Adrenal gland (tissue), 12 donors: ENCODE results near the gene SPNS2. TPM values are rescaled to one million over a fixed set of nuclear protein-coding genes. Genes with fewer than 3 reads are reported as not detected.

Source experiments
- DNase-seq, 7 donors: peaks; one replicate each; pipeline ENCODE4 v3.0.0-alpha.2; 2019 to 2020
- H3K27ac ChIP-seq, 5 donors: fragments of 200-600 bp; sonication (generic) in 4 of 5; 1 replicate in 3 of 5; 2 replicates in 2 of 5; pipeline versions ENCODE4 v1.5.1 to v1.8.0; 2016 to 2020; ENCODE audit warnings: mild to moderate bottlenecking in 1 of 5
- H3K27me3 ChIP-seq: fragments of 200-600 bp; 2 replicates; pipeline ENCODE4 v1.8.0; 2021
- H3K36me3 ChIP-seq, 2 donors: fragments of 200-600 bp; replicated peaks in 1 of 2; 1 replicate in 1 of 2; 2 replicates in 1 of 2; pipeline versions ENCODE4 v1.5.1 to v1.8.0; 2018 to 2022
- H3K4me1 ChIP-seq, 2 donors: fragments of 200-600 bp; replicated peaks in 1 of 2; 1 replicate in 1 of 2; 2 replicates in 1 of 2; pipeline versions ENCODE4 v1.5.1 to v1.8.0; 2018 to 2021
- H3K4me3 ChIP-seq, 4 donors: fragments of 200-600 bp; sonication (generic) in 3 of 4; one replicate each; pipeline ENCODE4 v1.5.1; 2016 to 2018
- H3K9me3 ChIP-seq, 3 donors: fragments of 200-600 bp; sonication (generic) in 1 of 3; replicated peaks in 1 of 3; 1 replicate in 2 of 3; 2 replicates in 1 of 3; pipeline versions ENCODE4 v1.5.1 to v1.8.0; 2016 to 2021
- POLR2A ChIP-seq, 2 donors: fragments of 450-650 bp; IDR thresholded peaks; one replicate each; pipeline ENCODE4 v1.6.1; 2017; ENCODE audit warnings: antibody characterized with exemption in 2 of 2, mild to moderate bottlenecking in 2 of 2, moderate library complexity in 1 of 2
- WGBS, 4 donors: extraction: QIAGEN DNeasy Blood & Tissue Kit in 2 of 4; methylation state at CpG; one replicate each; pipeline versions ENCODE4 v1.1.5 to v1.1.7; 2013 to 2017; 5-methylcytosine and 5-hydroxymethylcytosine counted together
- intact Hi-C, 2 donors: fragments of 100-400 bp; cut with DNase I; formaldehyde crosslinking; loops; one replicate each; pipeline versions ENCODE4 v1.14.1 to v1.15.0; 2022 to 2023
- polyA plus RNA-seq, 3 donors: library from polyadenylated mRNA; stranded (reverse); fragments of 200-250 nt in 2 of 3; fragments of 350-450 nt in 1 of 3; fragmentation: Illumina TruSeq in 1 of 3; extraction: RNeasy Lipid Tissue Mini Kit (QIAGEN cat#74804) in 1 of 3; gene quantifications; one replicate each; pipeline ENCODE4 v1.2.3, GENCODE V29; 2013 to 2014
- total RNA-seq, 9 donors: library from RNA; depleted of rRNA in 4 of 9; stranded (reverse); fragments of >200 nt in 4 of 9; fragments of 120-200 nt in 1 of 9; fragmentation: NEBNext Ultra II Directional in 1 of 9; extraction: Animal tissue kit (Norgen Biotek cat#: 25700) in 1 of 9; gene quantifications; one replicate each; pipeline versions ENCODE4 v1.1.0 to v1.2.4, GENCODE V29; 2013 to 2023
- TF ChIP-seq, protein P1 (sequence below), 6 experiments: fragments of 450-650 bp in 4 of 6; fragments of 200-600 bp in 2 of 6; sonication (generic) in 1 of 6; IDR thresholded peaks; 1 replicate in 5 of 6; 2 replicates in 1 of 6; pipeline versions ENCODE4 v1.5.1 to v1.8.0; 2016 to 2021; ENCODE audit warnings: antibody characterized with exemption in 6 of 6, mild to moderate bottlenecking in 2 of 6, moderate library complexity in 1 of 6
- donor health status: healthy with polysubstance abuse.
- donor health status: Bipolar disorder and iron deficiency.
- donor health status: DM: yes; HTN: yes; CAD: no.
- donor health status: DM: no; HTN: no; CAD: no.
- donor health status: DM: no; HTN: no; CAD: no.
- donor health status: DM: yes; HTN: yes; CAD: no.

SPNS2 gene
- total and polyA plus RNA-seq, 12 donors, result 0.90 to 25.1 (median 7.7) TPM

DNA sequence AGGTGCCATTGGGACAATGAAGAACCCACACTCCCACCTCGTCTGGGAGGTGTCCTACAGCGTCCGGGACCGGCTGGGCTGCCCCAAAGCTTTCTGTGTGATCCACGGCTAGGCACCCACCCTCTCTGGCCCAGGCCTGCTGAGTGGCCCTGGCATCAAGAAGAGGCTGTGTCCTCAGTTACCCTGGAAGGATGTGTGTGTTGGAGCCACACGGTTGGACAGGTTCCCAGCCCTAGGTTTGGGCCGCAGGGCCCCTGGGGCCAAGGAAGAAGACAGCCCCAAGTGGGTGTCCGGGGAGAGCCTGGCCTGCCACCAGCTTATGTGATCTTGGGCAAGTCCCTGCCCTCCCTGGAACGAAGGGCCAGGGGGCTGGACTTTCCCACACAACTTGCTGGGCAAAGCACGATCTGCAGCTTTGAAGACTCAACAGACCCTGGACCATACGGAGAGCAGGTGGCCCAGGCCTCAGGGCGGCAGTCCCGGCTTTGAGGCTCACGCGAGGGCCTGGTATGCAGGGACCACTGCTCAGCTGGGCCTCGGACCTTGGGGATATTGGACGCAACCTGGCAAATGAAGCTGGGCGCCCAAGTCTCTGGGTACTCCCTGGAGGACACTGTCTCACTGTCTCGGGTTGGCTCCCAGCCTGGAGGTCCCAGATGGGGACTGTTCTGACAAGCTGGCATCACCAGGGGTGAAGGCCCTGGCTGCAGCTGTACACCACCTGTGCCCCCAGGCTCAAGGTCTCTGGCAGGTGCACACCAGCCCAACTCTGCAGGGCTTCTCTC, 39.0 kb downstream of the SPNS2 start:
- DNase-seq, result no peak
- intact Hi-C loops, result no loop called here
- WGBS, 4 donors, result 60 to 76% (median 68%) methylated on average over 2 to 19 of the region's 19 CpGs
- TF ChIP-seq POLR2A (IDR thresholded peaks at IDR 0.05), result no peak
- TF ChIP-seq, protein P1, sequence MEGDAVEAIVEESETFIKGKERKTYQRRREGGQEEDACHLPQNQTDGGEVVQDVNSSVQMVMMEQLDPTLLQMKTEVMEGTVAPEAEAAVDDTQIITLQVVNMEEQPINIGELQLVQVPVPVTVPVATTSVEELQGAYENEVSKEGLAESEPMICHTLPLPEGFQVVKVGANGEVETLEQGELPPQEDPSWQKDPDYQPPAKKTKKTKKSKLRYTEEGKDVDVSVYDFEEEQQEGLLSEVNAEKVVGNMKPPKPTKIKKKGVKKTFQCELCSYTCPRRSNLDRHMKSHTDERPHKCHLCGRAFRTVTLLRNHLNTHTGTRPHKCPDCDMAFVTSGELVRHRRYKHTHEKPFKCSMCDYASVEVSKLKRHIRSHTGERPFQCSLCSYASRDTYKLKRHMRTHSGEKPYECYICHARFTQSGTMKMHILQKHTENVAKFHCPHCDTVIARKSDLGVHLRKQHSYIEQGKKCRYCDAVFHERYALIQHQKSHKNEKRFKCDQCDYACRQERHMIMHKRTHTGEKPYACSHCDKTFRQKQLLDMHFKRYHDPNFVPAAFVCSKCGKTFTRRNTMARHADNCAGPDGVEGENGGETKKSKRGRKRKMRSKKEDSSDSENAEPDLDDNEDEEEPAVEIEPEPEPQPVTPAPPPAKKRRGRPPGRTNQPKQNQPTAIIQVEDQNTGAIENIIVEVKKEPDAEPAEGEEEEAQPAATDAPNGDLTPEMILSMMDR (IDR thresholded peaks at IDR 0.05), result no peak
- peaks cover 0 to 30% of the 10 kb centered on the region in 2 donors for H3K36me3 ChIP-seq
- no peaks in the 10 kb centered on the region for H3K9me3 ChIP-seq
- peaks cover 10 to 32% of the 10 kb centered on the region in 2 donors for H3K4me1 ChIP-seq
- H3K4me3 ChIP-seq, result no peak overlapping the region
- H3K27ac ChIP-seq, result peak overlapping the region in 2 of 5 donors; percentile 11 to 84
- H3K27me3 ChIP-seq, result no peaks in the 10 kb centered on the region

DNA sequence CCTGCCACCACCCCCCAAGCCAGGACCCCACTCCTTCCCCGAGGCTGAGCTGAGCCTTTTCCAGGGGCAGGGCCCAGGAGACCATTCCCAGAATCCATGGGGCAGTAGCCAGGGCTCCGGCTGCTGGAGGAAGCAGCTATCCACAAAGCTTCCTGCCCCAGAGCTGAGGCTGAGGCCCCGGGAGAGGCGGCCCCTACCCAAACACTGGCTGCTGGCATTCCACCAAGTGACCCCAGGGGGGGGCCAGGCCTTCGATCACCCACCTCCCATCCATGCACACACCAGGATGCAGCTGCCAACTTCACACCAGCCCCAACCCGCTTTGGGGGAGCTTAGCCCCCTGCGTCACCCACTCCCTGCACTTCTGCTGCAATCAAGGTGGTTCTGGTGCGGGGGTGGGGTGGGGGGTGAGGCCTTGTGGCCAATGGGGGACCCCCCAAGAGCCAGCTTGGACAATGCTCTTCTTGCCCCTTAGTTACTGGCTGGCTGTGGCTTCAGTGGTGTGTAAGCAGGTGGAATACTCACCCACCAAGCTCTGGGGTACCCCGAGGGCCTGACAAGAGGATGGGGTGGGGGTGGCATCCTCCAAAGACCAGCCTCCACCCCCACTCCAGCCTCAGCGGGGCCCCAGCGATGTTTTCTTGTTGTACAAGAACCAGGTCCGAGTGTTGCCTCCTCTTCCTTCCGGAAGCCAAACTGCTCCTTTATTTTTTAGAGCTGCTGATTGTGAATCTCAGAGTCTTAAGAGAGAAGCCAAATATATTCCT, 39.7 kb downstream of the SPNS2 start:
- TF ChIP-seq POLR2A (IDR thresholded peaks at IDR 0.05), result no peak
- TF ChIP-seq, protein P1 (IDR thresholded peaks at IDR 0.05), result no peak
- Histone ChIP-seq H3K27ac (peak overlapping the region in 1 of 5 donors; percentile 84), H3K9me3 (no peaks in the 10 kb centered on the region), H3K4me1 (peaks cover 10 to 32% of the 10 kb centered on the region in 2 donors), H3K4me3 (no peak overlapping the region), H3K27me3 (no peaks in the 10 kb centered on the region), H3K36me3 (peaks cover 0 to 37% of the 10 kb centered on the region in 2 donors)
- intact Hi-C loops, result no loop called here
- 79 to 86% (median 82%) methylated on average over 4 to 13 of the region's 13 CpGs for WGBS, 4 donors
- no peak for DNase-seq

DNA sequence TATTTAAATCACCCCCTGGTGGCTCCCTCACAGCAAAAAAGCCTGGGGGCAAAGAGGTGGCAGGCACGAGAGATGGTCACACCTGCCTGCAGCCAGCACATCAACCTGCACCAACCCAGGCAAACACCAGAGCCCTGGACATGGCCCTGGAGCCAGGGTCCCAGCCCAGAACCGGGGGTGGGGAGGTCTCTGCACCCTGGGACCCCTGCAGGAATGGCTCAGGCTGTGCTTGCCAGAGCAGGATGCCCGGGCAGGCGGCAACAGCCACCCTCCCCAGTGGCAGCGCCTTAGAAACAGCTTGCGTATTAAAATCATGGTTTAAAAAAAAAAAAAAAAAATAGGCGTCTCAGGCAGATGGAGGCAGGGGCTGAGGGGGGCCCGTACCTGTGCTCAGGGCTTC, 40.3 kb downstream of the SPNS2 start:
- Histone ChIP-seq H3K4me3 (no peak overlapping the region), H3K4me1 (peaks cover 10 to 30% of the 10 kb centered on the region in 2 donors)
- intact Hi-C loops, result no loop called here

More for the DNA sequence above, 40.3 kb downstream of the SPNS2 start:
- WGBS, 4 donors, result 90 to 98% (median 92%) methylated on average over 5 to 8 of the region's 8 CpGs
- Histone ChIP-seq H3K36me3 (peaks cover 0 to 43% of the 10 kb centered on the region in 2 donors), H3K27me3 (no peaks in the 10 kb centered on the region), H3K9me3 (no peaks in the 10 kb centered on the region), H3K27ac (no peak overlapping the region)
- no peak for DNase-seq
- TF ChIP-seq, protein P1 (IDR thresholded peaks at IDR 0.05), result no peak
- TF ChIP-seq POLR2A (IDR thresholded peaks at IDR 0.05), result no peak
